Left renal cortex interstitium (tissue), 4 donors: ENCODE results near the gene ADRB2. TPM values are rescaled to one million over a fixed set of nuclear protein-coding genes. Genes with fewer than 3 reads are reported as not detected.

Experiments used
- polyA plus RNA-seq, 4 donors: library from polyadenylated mRNA; unstranded; fragments of 120-200 nt; gene quantifications; one replicate each; pipeline ENCODE4 v1.2.1, GENCODE V29; 2013; ENCODE audit not compliant: insufficient read length in 4 of 4

Gene ADRB2
- polyA plus RNA-seq, 4 donors: 0.09 to 0.37 (median 0.32) TPM

Other genes with a start within 250 kb of the ADRB2 start
- gene HTR4, start 172.1 kb upstream of the ADRB2 start, polyA plus RNA-seq: under 1 TPM in 3 of 4 donors, not detected in 1; 0.05 to 0.11 (median 0.05) TPM
- 1 to 10 TPM in 3 of 4 donors, under 1 TPM in 1; 0.46 to 1.3 (median 1.1) TPM for gene SH3TC2, start 236.5 kb downstream of the ADRB2 start, polyA plus RNA-seq